SK-N-SH treated with all-trans-retinoic acid at 6 μM for 48 hours (cell line): ENCODE data around the gene CEP350.

ENCODE experiments used
- ATAC-seq: fragments of 200-7000 bp; cut with Tn5 transposase; 3 replicates; pipeline ENCODE4 v1.9.1; 2020; ENCODE audit warnings: mild to moderate bottlenecking, moderate library complexity
- ARNTL ChIP-seq: fragments of 450-650 bp; formaldehyde crosslinking; IDR thresholded peaks from 2 replicates; pipeline ENCODE4 v1.5.0; 2020; ENCODE audit warnings: low read depth, mild to moderate bottlenecking, moderate library complexity, borderline replicate concordance
- BACH2 ChIP-seq: fragments of 250-450 bp; sonication (Bioruptor Pico); IDR thresholded peaks from 2 replicates; pipeline ENCODE4 v1.9.0; 2021; ENCODE audit warnings: mild to moderate bottlenecking, borderline replicate concordance
- CSDC2 ChIP-seq: fragments of 250-450 bp; sonication (Bioruptor Pico); IDR thresholded peaks from 2 replicates; pipeline ENCODE4 v1.5.0; 2020; ENCODE audit warnings: mild to moderate bottlenecking, moderate library complexity
- ESRRG ChIP-seq: fragments of 250-450 bp; sonication (Bioruptor Pico); IDR thresholded peaks from 2 replicates; pipeline ENCODE4 v1.6.1; 2021; ENCODE audit warnings: mild to moderate bottlenecking
- GLIS3 ChIP-seq: fragments of 250-450 bp; sonication (Bioruptor Pico); IDR thresholded peaks from 2 replicates; pipeline ENCODE4 v1.5.0; 2020; ENCODE audit warnings: mild to moderate bottlenecking, moderate library complexity
- ISL1 ChIP-seq: fragments of 250-450 bp; sonication (Bioruptor Pico); IDR thresholded peaks from 2 replicates; pipeline ENCODE4 v2.1.2; 2022; ENCODE audit warnings: mild to moderate bottlenecking, moderate library complexity
- OSR1 ChIP-seq: fragments of 250-450 bp; sonication (Bioruptor Pico); IDR thresholded peaks from 2 replicates; pipeline ENCODE4 v1.8.0; 2022; ENCODE audit warnings: moderate library complexity, mild to moderate bottlenecking, inconsistent platforms
- PPARA ChIP-seq: fragments of 250-450 bp; sonication (Bioruptor Pico); IDR thresholded peaks from 2 replicates; pipeline ENCODE4 v1.5.0; 2020; ENCODE audit warnings: mild to moderate bottlenecking, borderline replicate concordance
- RARB ChIP-seq: fragments of 250-450 bp; sonication (Bioruptor Pico); IDR thresholded peaks from 2 replicates; pipeline ENCODE4 v1.8.0; 2021; ENCODE audit warnings: mild to moderate bottlenecking, moderate library complexity
- SNAI2 ChIP-seq: fragments of 250-450 bp; sonication (Bioruptor Pico); IDR thresholded peaks from 2 replicates; pipeline ENCODE4 v1.5.0; 2020; ENCODE audit warnings: mild to moderate bottlenecking, moderate library complexity
- TOX ChIP-seq: fragments of 250-450 bp; sonication (Bioruptor Pico); IDR thresholded peaks from 2 replicates; pipeline ENCODE4 v1.8.0; 2021; ENCODE audit warnings: mild to moderate bottlenecking, moderate library complexity, borderline replicate concordance
- ZC3H10 ChIP-seq: fragments of 250-450 bp; sonication (Bioruptor Pico); IDR thresholded peaks from 2 replicates; pipeline ENCODE4 v1.5.1; 2021; ENCODE audit warnings: mild to moderate bottlenecking, moderate library complexity
- ZFP3 ChIP-seq: fragments of 250-450 bp; sonication (Bioruptor Pico); IDR thresholded peaks from 2 replicates; pipeline ENCODE4 v1.5.0; 2020; ENCODE audit warnings: mild to moderate bottlenecking, moderate library complexity
- ZFP30 ChIP-seq: fragments of 450-650 bp; formaldehyde crosslinking; IDR thresholded peaks from 2 replicates; pipeline ENCODE4 v1.5.0; 2022; ENCODE audit warnings: mild to moderate bottlenecking, moderate library complexity
- ZNF565 ChIP-seq: fragments of 450-650 bp; formaldehyde crosslinking; conservative IDR thresholded peaks from 2 replicates; pipeline ENCODE4 v1.5.0; 2020; ENCODE audit warnings: low read depth, mild to moderate bottlenecking, moderate library complexity
- ZNF70 ChIP-seq: fragments of 450-650 bp; formaldehyde crosslinking; IDR thresholded peaks from 2 replicates; pipeline ENCODE4 v1.5.0; 2020; ENCODE audit warnings: mild to moderate bottlenecking, moderate library complexity
- ZNF8 ChIP-seq: fragments of 450-650 bp; formaldehyde crosslinking; IDR thresholded peaks from 2 replicates; pipeline ENCODE4 v1.5.0; 2020; ENCODE audit warnings: mild to moderate bottlenecking, moderate library complexity
- TF ChIP-seq, protein P1 (sequence below): fragments of 250-450 bp; sonication (Bioruptor Pico); IDR thresholded peaks from 2 replicates; pipeline ENCODE4 v1.8.0; 2021; ENCODE audit warnings: low read depth, mild to moderate bottlenecking, moderate library complexity, borderline replicate concordance
- TF ChIP-seq, protein P2 (sequence below): fragments of 250-450 bp; sonication (Bioruptor Pico); IDR thresholded peaks from 2 replicates; pipeline ENCODE4 v1.5.0; 2020; ENCODE audit warnings: mild to moderate bottlenecking, moderate library complexity
- TF ChIP-seq, protein P3 (sequence below): fragments of 250-450 bp; sonication (Bioruptor Pico); IDR thresholded peaks from 2 replicates; pipeline ENCODE4 v1.8.0; 2020; ENCODE audit warnings: mild to moderate bottlenecking, moderate library complexity, borderline replicate concordance
- TF ChIP-seq, protein P4 (sequence below): fragments of 250-450 bp; sonication (Bioruptor Pico); IDR thresholded peaks from 2 replicates; pipeline ENCODE4 v1.5.1; 2020; ENCODE audit warnings: low read depth, mild to moderate bottlenecking, moderate library complexity
- TF ChIP-seq, protein P5 (sequence below): fragments of 250-450 bp; sonication (Bioruptor Pico); IDR thresholded peaks from 2 replicates; pipeline ENCODE4 v1.5.1; 2021; ENCODE audit warnings: mild to moderate bottlenecking, moderate library complexity

The CEP350 gene

DNA sequence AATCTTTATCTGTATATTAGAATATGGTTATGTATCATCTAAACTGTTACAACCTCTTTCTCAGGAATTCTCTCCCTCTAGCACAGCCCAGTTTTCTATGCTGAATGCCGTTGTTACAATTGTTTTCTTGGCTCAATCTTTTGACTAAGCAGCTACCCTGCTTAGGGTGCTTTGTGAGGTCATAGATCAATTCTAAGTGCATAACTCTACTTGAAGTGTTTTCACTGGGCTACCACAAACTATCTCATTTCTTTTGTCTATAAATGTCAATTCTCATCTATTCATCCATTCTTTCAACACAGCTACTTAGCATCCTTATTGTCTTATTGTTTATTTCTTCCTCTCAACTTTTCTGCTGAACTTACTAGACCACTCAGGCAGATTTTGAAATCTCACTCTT is 77.1 kb downstream of the CEP350 start:
- no peak for ATAC-seq

DNA sequence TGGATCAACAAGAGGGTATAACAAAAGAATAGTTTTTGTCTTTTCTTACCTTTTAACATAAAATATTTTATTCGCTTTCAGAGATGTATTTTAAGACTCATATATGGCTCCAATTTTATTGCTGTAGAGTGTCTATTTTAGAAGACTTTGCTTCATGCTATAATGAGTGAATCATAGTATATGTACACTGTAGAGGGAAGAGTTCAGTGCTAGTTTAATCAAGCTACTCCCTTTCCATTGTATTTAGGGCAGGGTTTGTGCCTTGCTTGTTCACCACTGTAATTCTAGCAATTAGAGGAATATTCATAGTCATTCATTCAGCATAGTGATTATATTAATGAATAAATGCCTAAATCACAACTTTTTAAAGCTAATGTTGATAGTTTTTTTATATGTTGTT is 78.8 kb downstream of the CEP350 start:
- ATAC-seq, result no peak
- TF ChIP-seq SNAI2 (no peak), ZFP30 (no peak), ZNF565 (no peak), BACH2 (CRISPR knock-in tag) (no peak), OSR1 (CRISPR knock-in tag) (no peak), ZNF8 (no peak), ZC3H10 (no peak), ISL1 (CRISPR knock-in tag) (no peak), GLIS3 (CRISPR knock-in tag) (no peak), RARB (no peak), TOX (CRISPR knock-in tag) (no peak), ZFP3 (CRISPR knock-in tag) (no peak), ARNTL (no peak), CSDC2 (CRISPR knock-in tag) (no peak), ESRRG (no peak)
- TF ChIP-seq, protein P1, sequence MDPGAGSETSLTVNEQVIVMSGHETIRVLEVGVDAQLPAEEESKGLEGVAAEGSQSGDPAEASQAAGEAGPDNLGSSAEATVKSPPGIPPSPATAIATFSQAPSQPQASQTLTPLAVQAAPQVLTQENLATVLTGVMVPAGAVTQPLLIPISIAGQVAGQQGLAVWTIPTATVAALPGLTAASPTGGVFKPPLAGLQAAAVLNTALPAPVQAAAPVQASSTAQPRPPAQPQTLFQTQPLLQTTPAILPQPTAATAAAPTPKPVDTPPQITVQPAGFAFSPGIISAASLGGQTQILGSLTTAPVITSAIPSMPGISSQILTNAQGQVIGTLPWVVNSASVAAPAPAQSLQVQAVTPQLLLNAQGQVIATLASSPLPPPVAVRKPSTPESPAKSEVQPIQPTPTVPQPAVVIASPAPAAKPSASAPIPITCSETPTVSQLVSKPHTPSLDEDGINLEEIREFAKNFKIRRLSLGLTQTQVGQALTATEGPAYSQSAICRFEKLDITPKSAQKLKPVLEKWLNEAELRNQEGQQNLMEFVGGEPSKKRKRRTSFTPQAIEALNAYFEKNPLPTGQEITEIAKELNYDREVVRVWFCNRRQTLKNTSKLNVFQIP (CRISPR knock-in tag), result no peak
- TF ChIP-seq, protein P2, sequence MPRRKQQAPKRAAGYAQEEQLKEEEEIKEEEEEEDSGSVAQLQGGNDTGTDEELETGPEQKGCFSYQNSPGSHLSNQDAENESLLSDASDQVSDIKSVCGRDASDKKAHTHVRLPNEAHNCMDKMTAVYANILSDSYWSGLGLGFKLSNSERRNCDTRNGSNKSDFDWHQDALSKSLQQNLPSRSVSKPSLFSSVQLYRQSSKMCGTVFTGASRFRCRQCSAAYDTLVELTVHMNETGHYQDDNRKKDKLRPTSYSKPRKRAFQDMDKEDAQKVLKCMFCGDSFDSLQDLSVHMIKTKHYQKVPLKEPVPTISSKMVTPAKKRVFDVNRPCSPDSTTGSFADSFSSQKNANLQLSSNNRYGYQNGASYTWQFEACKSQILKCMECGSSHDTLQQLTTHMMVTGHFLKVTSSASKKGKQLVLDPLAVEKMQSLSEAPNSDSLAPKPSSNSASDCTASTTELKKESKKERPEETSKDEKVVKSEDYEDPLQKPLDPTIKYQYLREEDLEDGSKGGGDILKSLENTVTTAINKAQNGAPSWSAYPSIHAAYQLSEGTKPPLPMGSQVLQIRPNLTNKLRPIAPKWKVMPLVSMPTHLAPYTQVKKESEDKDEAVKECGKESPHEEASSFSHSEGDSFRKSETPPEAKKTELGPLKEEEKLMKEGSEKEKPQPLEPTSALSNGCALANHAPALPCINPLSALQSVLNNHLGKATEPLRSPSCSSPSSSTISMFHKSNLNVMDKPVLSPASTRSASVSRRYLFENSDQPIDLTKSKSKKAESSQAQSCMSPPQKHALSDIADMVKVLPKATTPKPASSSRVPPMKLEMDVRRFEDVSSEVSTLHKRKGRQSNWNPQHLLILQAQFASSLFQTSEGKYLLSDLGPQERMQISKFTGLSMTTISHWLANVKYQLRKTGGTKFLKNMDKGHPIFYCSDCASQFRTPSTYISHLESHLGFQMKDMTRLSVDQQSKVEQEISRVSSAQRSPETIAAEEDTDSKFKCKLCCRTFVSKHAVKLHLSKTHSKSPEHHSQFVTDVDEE (CRISPR knock-in tag), result no peak

More for the DNA sequence above, 77.1 kb downstream of the CEP350 start:
- TF ChIP-seq ZFP30 (no peak), ZC3H10 (no peak), CSDC2 (CRISPR knock-in tag) (no peak), ISL1 (CRISPR knock-in tag) (no peak), ZNF565 (no peak), ZNF70 (CRISPR knock-in tag) (no peak), GLIS3 (CRISPR knock-in tag) (no peak), OSR1 (CRISPR knock-in tag) (no peak), TOX (CRISPR knock-in tag) (no peak), ARNTL (no peak), BACH2 (CRISPR knock-in tag) (no peak), PPARA (CRISPR knock-in tag) (no peak), RARB (no peak), SNAI2 (no peak)
- TF ChIP-seq, protein P3, sequence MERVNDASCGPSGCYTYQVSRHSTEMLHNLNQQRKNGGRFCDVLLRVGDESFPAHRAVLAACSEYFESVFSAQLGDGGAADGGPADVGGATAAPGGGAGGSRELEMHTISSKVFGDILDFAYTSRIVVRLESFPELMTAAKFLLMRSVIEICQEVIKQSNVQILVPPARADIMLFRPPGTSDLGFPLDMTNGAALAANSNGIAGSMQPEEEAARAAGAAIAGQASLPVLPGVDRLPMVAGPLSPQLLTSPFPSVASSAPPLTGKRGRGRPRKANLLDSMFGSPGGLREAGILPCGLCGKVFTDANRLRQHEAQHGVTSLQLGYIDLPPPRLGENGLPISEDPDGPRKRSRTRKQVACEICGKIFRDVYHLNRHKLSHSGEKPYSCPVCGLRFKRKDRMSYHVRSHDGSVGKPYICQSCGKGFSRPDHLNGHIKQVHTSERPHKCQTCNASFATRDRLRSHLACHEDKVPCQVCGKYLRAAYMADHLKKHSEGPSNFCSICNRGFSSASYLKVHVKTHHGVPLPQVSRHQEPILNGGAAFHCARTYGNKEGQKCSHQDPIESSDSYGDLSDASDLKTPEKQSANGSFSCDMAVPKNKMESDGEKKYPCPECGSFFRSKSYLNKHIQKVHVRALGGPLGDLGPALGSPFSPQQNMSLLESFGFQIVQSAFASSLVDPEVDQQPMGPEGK (CRISPR knock-in tag), result no peak
- TF ChIP-seq, protein P4, sequence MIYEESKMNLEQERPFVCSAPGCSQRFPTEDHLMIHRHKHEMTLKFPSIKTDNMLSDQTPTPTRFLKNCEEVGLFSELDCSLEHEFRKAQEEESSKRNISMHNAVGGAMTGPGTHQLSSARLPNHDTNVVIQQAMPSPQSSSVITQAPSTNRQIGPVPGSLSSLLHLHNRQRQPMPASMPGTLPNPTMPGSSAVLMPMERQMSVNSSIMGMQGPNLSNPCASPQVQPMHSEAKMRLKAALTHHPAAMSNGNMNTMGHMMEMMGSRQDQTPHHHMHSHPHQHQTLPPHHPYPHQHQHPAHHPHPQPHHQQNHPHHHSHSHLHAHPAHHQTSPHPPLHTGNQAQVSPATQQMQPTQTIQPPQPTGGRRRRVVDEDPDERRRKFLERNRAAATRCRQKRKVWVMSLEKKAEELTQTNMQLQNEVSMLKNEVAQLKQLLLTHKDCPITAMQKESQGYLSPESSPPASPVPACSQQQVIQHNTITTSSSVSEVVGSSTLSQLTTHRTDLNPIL, result no peak
- TF ChIP-seq, protein P2 (CRISPR knock-in tag), result no peak
- TF ChIP-seq, protein P5, sequence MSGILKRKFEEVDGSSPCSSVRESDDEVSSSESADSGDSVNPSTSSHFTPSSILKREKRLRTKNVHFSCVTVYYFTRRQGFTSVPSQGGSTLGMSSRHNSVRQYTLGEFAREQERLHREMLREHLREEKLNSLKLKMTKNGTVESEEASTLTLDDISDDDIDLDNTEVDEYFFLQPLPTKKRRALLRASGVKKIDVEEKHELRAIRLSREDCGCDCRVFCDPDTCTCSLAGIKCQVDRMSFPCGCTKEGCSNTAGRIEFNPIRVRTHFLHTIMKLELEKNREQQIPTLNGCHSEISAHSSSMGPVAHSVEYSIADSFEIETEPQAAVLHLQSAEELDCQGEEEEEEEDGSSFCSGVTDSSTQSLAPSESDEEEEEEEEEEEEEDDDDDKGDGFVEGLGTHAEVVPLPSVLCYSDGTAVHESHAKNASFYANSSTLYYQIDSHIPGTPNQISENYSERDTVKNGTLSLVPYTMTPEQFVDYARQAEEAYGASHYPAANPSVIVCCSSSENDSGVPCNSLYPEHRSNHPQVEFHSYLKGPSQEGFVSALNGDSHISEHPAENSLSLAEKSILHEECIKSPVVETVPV, result no peak
